Germinal center (tissue), 1 donor: Measurements from ENCODE around the gene ENTR1.
A peak's percentile ranks its signal among the peaks of the same experiment; 100 is the strongest.

Experiments
- DNase-seq: peaks from one replicate; pipeline ENCODE4 v3.0.0; 2012; ENCODE audit warnings: mixed read lengths, low spot score

ENTR1 gene

GRCh38 chr9:136410500-136411287 is at the start of gene ENTR1, which contains the start of gene PMPCA:
ENTR1 (minus strand) TSS chr9:136410614; CDS start chr9:136410397, 217 bp downstream.
PMPCA (plus strand) TSS chr9:136410658; CDS start chr9:136410669, 11 bp downstream.
- peak; percentile 96 for DNase-seq

GRCh38 chr9:136459425-136459824 is 49.0 kb upstream of the ENTR1 start:
- no peak for DNase-seq

GRCh38 chr9:136457326-136457725 is 46.9 kb upstream of the ENTR1 start:
- DNase-seq = no peak

GRCh38 chr9:136456258-136456657 is 45.8 kb upstream of the ENTR1 start:
- no peak for DNase-seq

- no peak for DNase-seq
Measured at GRCh38 chr9:136455043-136456002, 44.9 kb upstream of the ENTR1 start.

GRCh38 chr9:136454026-136454796 is 43.8 kb upstream of the ENTR1 start:
- DNase-seq = no peak

- DNase-seq = no peak
Measured at GRCh38 chr9:136453326-136453725, 42.9 kb upstream of the ENTR1 start.

GRCh38 chr9:136451221-136451877 is 40.9 kb upstream of the ENTR1 start:
- DNase-seq = no peak

GRCh38 chr9:136448655-136449054 is 38.2 kb upstream of the ENTR1 start:
- DNase-seq = no peak

GRCh38 chr9:136447173-136447778 is 36.9 kb upstream of the ENTR1 start:
- DNase-seq = no peak

GRCh38 chr9:136445799-136446198 is 35.4 kb upstream of the ENTR1 start:
- no peak for DNase-seq

GRCh38 chr9:136444102-136444501 is 33.7 kb upstream of the ENTR1 start:
- DNase-seq = no peak

- no peak for DNase-seq
Measured at GRCh38 chr9:136443687-136444086, 33.3 kb upstream of the ENTR1 start.

GRCh38 chr9:136443087-136443486 is 32.7 kb upstream of the ENTR1 start:
- DNase-seq = no peak

GRCh38 chr9:136442265-136442664 is 31.9 kb upstream of the ENTR1 start:
- no peak for DNase-seq

GRCh38 chr9:136441681-136442245 is 31.3 kb upstream of the ENTR1 start:
- no peak for DNase-seq

- DNase-seq = no peak
Measured at GRCh38 chr9:136441191-136441680, 30.8 kb upstream of the ENTR1 start.

GRCh38 chr9:136439481-136440408 is 29.3 kb upstream of the ENTR1 start, which contains the start of gene INPP5E:
INPP5E (minus strand) TSS chr9:136439845; CDS start chr9:136439419, 426 bp downstream.
- DNase-seq = peak; percentile 93
